NB4 (cell line): ENCODE results near the gene GPR18.

Experiments used
- DNase-seq: peaks from one replicate; pipeline ENCODE4 v3.0.0; 2010; ENCODE audit warnings: low read depth
- H3K4me3 ChIP-seq: one replicate; pipeline ENCODE4 v1.5.1; 2011; ENCODE audit warnings: mild to moderate bottlenecking, low read depth, low read length, moderate library complexity
- MYC ChIP-seq: IDR thresholded peaks from 2 replicates; pipeline ENCODE4 v1.6.1; 2011; ENCODE audit warnings: low read depth, low read length
- POLR2A ChIP-seq: IDR thresholded peaks from 2 replicates; pipeline ENCODE4 v1.6.1; 2011; ENCODE audit warnings: mild to moderate bottlenecking; ENCODE audit not compliant: insufficient read length; ENCODE audit errors: extremely low read depth
- TF ChIP-seq, protein P1 (sequence below): IDR thresholded peaks from one replicate; pipeline ENCODE4 v1.5.1; 2012; ENCODE audit warnings: low read depth, low read length
- TF ChIP-seq, protein P2 (sequence below): IDR thresholded peaks from 2 replicates; pipeline ENCODE4 v1.6.1; 2011; ENCODE audit warnings: low read depth, low read length

The GPR18 gene

DNA sequence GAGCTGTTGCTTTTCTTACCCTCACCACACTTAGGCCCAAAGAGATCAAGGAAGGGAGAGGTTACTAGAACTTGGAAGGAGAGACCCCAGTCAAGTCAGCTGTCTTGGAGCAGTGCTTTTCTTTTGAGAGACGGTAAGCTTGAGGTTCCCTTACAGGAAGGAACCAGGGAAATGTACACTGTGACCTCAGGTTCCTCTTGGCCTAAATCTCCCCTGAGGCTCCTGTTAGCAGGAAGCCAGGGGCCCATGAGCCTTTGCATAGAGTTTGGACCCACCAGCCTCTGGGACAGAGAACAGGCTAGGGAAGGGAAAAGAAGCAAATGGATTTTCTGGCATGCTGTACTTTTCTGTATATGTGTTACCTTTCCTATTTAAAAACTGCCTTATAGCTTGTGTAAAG is 5.9 kb upstream of the GPR18 start:
- DNase-seq = peak; percentile 71
- TF ChIP-seq, protein P1, sequence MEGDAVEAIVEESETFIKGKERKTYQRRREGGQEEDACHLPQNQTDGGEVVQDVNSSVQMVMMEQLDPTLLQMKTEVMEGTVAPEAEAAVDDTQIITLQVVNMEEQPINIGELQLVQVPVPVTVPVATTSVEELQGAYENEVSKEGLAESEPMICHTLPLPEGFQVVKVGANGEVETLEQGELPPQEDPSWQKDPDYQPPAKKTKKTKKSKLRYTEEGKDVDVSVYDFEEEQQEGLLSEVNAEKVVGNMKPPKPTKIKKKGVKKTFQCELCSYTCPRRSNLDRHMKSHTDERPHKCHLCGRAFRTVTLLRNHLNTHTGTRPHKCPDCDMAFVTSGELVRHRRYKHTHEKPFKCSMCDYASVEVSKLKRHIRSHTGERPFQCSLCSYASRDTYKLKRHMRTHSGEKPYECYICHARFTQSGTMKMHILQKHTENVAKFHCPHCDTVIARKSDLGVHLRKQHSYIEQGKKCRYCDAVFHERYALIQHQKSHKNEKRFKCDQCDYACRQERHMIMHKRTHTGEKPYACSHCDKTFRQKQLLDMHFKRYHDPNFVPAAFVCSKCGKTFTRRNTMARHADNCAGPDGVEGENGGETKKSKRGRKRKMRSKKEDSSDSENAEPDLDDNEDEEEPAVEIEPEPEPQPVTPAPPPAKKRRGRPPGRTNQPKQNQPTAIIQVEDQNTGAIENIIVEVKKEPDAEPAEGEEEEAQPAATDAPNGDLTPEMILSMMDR = no peak
- TF ChIP-seq POLR2A = no peak
- TF ChIP-seq, protein P2, sequence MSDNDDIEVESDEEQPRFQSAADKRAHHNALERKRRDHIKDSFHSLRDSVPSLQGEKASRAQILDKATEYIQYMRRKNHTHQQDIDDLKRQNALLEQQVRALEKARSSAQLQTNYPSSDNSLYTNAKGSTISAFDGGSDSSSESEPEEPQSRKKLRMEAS = no peak
- TF ChIP-seq MYC = no peak
- no peak overlapping the region for H3K4me3 ChIP-seq

DNA sequence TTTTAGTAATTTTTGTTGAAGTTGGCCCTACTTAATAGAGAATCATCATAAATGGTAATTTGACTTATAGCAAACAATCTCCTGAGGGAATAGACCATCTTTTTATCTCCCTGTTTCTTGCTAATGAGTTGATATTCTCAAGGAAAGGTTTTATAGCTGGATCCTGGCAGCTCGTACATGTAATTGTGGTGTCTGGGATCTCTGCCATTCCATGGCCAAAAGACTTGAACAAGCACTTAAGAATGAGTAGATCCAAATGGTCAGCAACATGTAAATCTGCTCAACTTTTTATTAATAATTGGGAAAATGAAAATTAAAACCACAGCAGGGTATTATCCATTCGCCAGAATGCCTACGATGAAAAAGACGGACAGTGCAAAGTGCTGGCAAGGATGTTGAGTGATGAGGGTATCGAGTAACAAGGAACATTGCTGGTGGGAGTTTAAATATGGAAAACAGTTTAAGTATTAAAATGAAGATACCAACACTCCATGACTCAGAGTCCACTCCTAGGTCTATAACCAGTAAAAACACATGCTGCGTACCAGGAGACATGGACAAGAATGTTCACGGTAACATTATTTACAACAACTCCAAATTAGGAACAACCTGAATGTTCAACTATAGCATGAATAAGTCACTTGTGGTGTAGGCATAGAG is 5.1 kb upstream of the GPR18 start:
- no peak for DNase-seq
- H3K4me3 ChIP-seq = no peak overlapping the region
- no peak for TF ChIP-seq MYC
- no peak for TF ChIP-seq POLR2A
- TF ChIP-seq, protein P2 = no peak
- TF ChIP-seq, protein P1 = no peak

DNA sequence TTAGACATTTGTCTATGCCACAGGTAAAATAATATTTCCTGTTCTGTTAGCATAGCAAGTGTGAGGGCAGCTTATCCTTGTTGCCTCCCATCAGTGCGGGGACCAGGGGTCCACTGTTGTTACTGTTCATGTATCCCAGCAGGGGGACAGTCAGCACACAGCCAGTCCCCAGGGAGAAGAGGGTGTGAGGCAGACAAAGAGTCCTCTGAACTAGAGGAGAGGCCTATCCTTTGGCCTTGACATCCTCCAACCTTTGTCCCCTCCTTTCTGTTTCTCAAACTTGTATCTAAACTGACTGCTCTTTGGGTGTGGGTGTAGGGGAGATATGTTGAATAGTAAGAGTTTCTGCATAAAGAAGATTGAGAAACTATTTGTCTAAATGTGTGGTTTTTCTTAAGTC is 2.9 kb upstream of the GPR18 start:
- no peak for DNase-seq
- no peak overlapping the region for H3K4me3 ChIP-seq
- TF ChIP-seq POLR2A = no peak

DNA sequence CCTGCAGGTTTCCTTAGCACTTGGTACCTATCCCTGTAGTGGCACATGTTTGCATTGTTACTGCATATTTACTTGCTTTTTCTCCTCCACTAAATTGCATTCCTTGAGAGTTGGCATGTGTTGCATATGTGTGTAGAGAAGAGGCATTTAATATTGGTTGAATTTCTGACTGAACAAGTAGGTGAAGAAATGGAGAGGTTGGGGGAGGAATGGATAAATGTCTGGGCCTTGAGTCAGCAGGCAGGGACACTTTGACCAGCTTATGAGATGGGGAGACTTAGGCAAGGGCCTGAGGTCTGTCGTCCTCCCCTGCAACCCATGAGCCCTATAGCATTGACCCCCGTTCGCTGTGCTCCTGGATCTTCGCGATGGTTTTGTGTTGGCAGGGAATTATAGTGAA is 2.0 kb upstream of the GPR18 start:
- H3K4me3 ChIP-seq = no peak overlapping the region
- TF ChIP-seq MYC (no peak), POLR2A (no peak)
- TF ChIP-seq, protein P2 = no peak
- TF ChIP-seq, protein P1 = no peak
- no peak for DNase-seq

DNA sequence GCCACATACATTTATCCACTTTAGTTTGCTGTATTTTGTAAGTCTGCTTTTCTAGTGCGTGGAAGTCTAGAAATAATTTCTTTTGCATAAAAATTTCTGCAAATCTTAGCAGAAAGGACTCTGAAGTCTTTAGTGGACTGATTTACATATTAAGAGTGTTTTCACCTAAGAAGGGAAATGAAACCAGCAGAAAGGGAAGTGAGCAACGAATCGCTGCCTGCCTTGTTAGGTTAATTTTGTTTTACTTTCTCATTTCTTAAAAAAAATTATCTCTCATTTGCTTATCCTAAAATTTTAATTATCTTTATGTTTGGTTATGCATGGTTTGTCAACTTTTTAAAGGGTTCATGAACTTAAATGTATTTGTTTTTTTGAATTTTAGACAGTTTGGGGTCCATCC is 767 bp upstream of the GPR18 start:
- DNase-seq = peak; percentile 53
- TF ChIP-seq, protein P2 = no peak
- TF ChIP-seq, protein P1 = no peak
- TF ChIP-seq MYC (no peak), POLR2A (no peak)
- no peak overlapping the region for H3K4me3 ChIP-seq

DNA sequence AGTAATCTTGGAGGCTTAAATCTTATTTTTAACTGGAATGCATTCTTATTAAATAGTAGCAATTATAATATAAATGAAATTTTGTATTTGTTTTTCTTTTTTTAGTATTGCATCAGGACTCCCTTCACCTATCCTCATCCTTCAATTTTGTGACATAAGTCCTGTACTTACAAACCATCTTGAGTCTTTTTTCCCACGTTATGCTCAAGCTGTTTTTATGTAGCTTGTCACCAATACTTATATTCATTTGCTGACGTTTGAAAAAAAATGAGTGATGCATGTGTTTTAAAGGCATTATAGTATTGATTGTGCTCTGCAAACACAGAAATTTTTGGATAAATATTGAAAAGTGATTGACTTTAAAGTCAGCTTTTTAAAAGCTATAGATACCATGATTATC is 888 bp downstream of the GPR18 start:
- DNase-seq = no peak
- TF ChIP-seq POLR2A (no peak), MYC (no peak)
- H3K4me3 ChIP-seq = no peak overlapping the region

DNA sequence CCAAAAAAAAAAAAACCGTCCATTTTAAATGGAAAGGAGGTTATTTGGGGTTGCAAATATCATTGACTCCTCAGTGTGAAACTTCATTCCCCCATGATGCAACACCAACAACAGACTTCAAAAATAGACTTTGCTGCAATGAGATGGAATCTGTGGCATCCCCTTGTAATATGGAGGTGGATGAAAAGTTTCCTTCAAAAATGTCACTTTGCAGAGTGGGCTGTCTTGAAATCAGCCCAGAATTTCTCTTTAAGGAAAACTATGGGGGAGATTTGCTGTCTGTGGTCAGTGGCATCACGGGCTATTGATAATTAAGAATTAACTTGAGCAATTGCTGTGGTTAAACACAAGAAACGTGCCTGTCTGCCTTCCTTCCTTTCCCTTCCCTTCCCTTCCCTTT is 1.5 kb downstream of the GPR18 start:
- no peak for TF ChIP-seq MYC
- TF ChIP-seq, protein P2 = no peak
- no peak for TF ChIP-seq POLR2A
- TF ChIP-seq, protein P1 = no peak
- DNase-seq = peak; percentile 63
- H3K4me3 ChIP-seq = no peak overlapping the region
